Breast epithelium (tissue), 3 donors: ENCODE results near the gene ZC3H11A.

Source experiments
- CTCF ChIP-seq, 3 donors: fragments of 450-650 bp; IDR thresholded peaks; one replicate each; pipeline ENCODE4 v1.5.1; 2016 to 2017; ENCODE audit warnings: antibody characterized with exemption in 3 of 3, mild to moderate bottlenecking in 3 of 3, moderate library complexity in 3 of 3
- POLR2A ChIP-seq: fragments of 450-650 bp; IDR thresholded peaks from one replicate; pipeline ENCODE4 v1.6.1; 2016; ENCODE audit warnings: antibody characterized with exemption, mild to moderate bottlenecking, moderate library complexity
- POLR2AphosphoS5 ChIP-seq, 3 donors: sonication (generic); formaldehyde crosslinking; IDR thresholded peaks; one replicate each; pipeline ENCODE4 v1.6.1; 2017; ENCODE audit warnings: antibody characterized with exemption in 3 of 3

GRCh38 chr1:203799971-203800370 lies 4.5 kb downstream of the ZC3H11A start:
- TF ChIP-seq CTCF (IDR thresholded peaks at IDR 0.05) = no peak
- TF ChIP-seq POLR2A = no peak
- TF ChIP-seq POLR2AphosphoS5 (IDR thresholded peaks at IDR 0.05) = no peak
